HL-60 (cell line): ENCODE data around the gene AHSG.

Experiments used
- CTCF ChIP-seq: IDR thresholded peaks from one replicate; pipeline ENCODE4 v1.5.1; 2011; ENCODE audit warnings: low read length, control low read depth, inconsistent platforms; ENCODE audit not compliant: insufficient read depth
- GABPA ChIP-seq: IDR thresholded peaks from 2 replicates; pipeline ENCODE4 v1.6.1; 2012; ENCODE audit warnings: low read depth
- POLR2AphosphoS5 ChIP-seq: IDR thresholded peaks from 2 replicates; pipeline ENCODE4 v1.6.1; 2012; ENCODE audit warnings: low read depth

- TF ChIP-seq CTCF (no peak), GABPA (no peak), POLR2AphosphoS5 (no peak)
Observed at GRCh38 chr3:186664119-186664495, 51.2 kb downstream of the AHSG start.
